GM13977 (cell line): Measurements from ENCODE around the gene MROH2B.

Experiments
- DNase-seq: peaks from one replicate; pipeline ENCODE4 v3.0.0; 2012; ENCODE audit warnings: low spot score
- in situ Hi-C: fragments of 300-500 bp; cut with MboI; formaldehyde crosslinking; loops from one replicate; pipeline ENCODE4 v1.12.0; 2022; ENCODE audit warnings: low sequenced_read_pairs, low pct_unique_long_range_greater_than_20kb, mixed read lengths, inconsistent platforms; ENCODE audit not compliant: unreplicated experiment
- TF ChIP-seq, protein P1 (sequence below): IDR thresholded peaks from 2 replicates; pipeline ENCODE4 v1.5.1; 2012; ENCODE audit warnings: mild to moderate bottlenecking, control low read depth; ENCODE audit not compliant: insufficient read depth; ENCODE audit errors: extremely low read depth, missing control alignments

MROH2B gene

DNA sequence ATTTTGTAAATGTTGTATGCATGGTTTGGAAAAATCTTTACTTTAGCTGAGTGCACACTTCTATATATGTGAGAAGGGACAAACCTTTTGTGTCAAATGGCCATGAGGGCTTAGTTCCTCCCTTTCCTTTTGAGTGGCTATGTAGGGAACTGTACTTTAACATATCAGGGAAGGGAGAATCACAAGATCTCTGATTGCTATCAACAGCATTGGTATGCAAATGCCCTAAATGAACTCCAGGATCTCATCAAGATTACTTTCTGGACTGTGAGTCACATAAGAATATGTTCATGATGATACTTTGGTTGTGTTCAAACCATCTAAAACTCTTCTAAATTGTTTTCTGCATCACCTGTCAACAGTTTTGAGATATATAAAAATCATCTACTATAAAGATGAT is 31.2 kb upstream of the MROH2B start:
- DNase-seq: no peak
- in situ Hi-C loops: no loop called here
- TF ChIP-seq, protein P1, sequence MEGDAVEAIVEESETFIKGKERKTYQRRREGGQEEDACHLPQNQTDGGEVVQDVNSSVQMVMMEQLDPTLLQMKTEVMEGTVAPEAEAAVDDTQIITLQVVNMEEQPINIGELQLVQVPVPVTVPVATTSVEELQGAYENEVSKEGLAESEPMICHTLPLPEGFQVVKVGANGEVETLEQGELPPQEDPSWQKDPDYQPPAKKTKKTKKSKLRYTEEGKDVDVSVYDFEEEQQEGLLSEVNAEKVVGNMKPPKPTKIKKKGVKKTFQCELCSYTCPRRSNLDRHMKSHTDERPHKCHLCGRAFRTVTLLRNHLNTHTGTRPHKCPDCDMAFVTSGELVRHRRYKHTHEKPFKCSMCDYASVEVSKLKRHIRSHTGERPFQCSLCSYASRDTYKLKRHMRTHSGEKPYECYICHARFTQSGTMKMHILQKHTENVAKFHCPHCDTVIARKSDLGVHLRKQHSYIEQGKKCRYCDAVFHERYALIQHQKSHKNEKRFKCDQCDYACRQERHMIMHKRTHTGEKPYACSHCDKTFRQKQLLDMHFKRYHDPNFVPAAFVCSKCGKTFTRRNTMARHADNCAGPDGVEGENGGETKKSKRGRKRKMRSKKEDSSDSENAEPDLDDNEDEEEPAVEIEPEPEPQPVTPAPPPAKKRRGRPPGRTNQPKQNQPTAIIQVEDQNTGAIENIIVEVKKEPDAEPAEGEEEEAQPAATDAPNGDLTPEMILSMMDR: no peak

DNA sequence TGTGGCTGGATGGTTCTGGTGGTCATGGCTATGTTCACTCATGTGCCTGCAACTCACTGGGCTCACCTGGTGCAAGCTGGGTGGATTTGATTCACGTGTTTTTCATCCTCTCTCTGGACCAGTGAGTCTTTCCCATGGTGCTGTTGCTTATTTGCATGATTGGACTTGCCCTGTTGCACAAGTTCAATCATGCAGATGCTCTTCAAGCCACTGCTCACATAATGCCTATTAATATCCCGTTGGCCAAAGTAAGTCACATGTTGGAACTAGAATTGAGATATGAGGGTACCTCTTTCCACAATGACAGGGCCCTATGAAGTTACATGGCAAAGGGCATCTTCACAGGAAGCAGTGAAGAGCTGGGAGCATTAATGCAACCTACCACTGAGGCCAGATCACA is 26.5 kb upstream of the MROH2B start:
- no peak for DNase-seq
- in situ Hi-C loops: no loop called here
- TF ChIP-seq, protein P1: no peak

DNA sequence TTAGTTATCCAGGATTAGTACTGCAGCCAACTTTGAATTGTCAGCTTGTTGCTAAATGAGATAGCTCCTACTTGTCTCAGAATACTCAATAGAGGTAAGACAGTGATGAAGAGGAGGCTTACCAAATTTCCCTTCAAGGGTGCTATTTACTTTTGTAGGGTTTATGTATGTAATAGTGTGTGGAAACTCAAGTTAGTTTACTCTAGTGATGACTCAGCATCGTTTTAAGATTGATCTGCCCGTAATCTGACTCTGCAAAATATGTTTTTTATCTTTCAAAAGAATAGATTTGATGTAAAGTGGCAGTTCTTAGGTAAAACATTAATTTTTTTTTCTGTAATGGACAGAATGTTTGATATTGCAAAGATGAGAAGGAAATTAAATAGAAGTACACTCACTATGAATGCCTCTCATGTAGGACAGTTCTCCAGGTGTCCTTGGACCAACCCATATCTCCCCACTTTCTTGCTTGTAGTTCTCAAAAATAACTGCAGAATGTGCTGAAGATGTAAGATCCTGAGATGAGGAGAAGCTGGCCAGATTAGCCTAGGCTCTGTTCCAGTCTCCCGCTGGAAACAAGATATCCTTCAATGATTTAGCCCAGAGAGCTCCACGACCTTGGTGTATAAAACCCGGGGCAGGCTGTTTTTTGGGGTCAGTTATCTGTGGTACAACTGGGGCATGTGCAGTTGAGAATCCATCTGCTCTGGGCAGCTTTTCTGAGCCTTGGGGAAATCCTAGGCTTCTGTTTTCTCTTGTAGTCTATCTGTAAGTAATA is 24.4 kb upstream of the MROH2B start:
- TF ChIP-seq, protein P1: no peak

DNA sequence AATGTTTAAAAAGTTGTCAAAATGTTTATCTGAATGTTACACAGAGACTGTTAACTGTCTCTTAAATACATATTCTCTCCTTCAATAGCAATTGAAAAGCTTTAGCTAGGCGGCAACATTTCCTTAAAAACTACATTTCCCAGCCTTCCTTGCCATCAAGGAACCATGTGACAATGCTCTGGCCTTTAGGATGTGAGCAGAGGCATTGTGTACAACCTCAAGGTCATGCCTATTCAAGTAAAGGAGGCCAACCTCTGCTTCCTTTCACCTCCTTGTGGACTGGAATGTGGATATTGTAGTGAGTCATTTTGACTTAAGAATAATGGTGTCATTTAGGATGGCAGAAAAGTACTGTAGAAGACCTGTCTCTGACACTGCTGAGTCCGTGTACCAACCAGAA is 23.7 kb upstream of the MROH2B start:
- in situ Hi-C loops: no loop called here
- no peak for DNase-seq
- TF ChIP-seq, protein P1: no peak

More for the DNA sequence above, 24.4 kb upstream of the MROH2B start:
- DNase-seq: no peak
- in situ Hi-C loops: no loop called here

DNA sequence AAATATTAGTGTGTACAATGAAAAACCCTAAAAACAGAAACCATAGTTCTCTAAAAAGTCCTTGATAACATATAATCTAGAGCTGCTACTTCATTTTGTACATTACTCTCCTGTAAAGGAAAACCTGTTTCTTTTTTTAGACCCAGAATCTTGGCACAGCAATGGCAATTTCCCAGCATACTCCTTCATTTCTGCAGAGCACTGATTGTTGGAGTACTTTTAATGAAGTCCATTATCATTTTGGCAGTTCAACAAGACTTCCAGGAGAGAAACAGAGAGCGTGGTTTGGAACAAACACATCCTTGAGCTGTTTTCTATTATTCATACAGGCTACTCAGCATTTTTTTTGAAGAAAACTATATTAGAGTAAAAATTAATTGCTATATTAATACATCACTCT is 22.7 kb upstream of the MROH2B start:
- TF ChIP-seq, protein P1: no peak
- no peak for DNase-seq
- in situ Hi-C loops: no loop called here

DNA sequence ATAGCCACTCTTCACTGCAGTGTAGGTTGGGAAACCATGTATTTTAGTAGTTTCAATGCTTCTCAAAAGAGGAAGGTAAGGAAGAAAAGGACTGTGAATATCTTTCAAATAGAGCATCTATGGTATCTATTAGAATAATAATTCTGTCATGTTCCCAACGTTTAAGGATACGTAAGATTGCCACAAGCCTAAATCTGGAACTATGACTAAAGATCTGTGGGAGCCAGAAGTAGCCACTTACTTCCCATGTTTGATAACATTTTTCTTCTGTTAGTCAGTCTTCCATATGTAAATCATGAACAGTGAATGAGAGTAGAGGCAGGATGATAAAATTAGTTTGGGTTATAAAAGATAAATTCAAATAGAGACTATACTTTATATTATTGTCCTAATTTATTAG is 16.3 kb upstream of the MROH2B start:
- in situ Hi-C loops: no loop called here

More for the DNA sequence above, 16.3 kb upstream of the MROH2B start:
- TF ChIP-seq, protein P1: no peak
- DNase-seq: no peak
